Muscle layer of duodenum (tissue), 2 donors: ENCODE data around the gene CCDC51.
"Not testable (repeated sequence)": the region's sequence is repeated elsewhere in the genome, so short reads cannot be mapped to it uniquely, and the experiment has no call there.

ENCODE experiments used
- H3K27ac ChIP-seq: one replicate; pipeline ENCODE4 v1.7.0; 2013; ENCODE audit warnings: mild to moderate bottlenecking, low read length
- H3K27me3 ChIP-seq: one replicate; pipeline ENCODE4 v1.7.0; 2013; ENCODE audit warnings: low read depth, mild to moderate bottlenecking, control low read depth, low read length
- H3K36me3 ChIP-seq, 2 donors: one replicate each; pipeline ENCODE4 v1.7.0; 2013; ENCODE audit warnings: low read length in 2 of 2, control low read depth in 1 of 2, mild to moderate bottlenecking in 1 of 2; ENCODE audit not compliant: insufficient read depth in 2 of 2, control insufficient read depth in 1 of 2
- H3K4me1 ChIP-seq, 2 donors: one replicate each; pipeline ENCODE4 v1.7.0; 2013; ENCODE audit warnings: low read length in 2 of 2, mild to moderate bottlenecking in 2 of 2, control low read depth in 1 of 2, moderate library complexity in 1 of 2; ENCODE audit not compliant: insufficient read depth in 2 of 2, control insufficient read depth in 1 of 2
- H3K4me3 ChIP-seq, 2 donors: one replicate each; pipeline ENCODE4 v1.7.0; 2013; ENCODE audit warnings: low read length in 2 of 2, low read depth in 1 of 2, mild to moderate bottlenecking in 1 of 2
- H3K9me3 ChIP-seq, 2 donors: one replicate each; pipeline ENCODE4 v1.7.0; 2013; ENCODE audit warnings: low read length in 2 of 2, control low read depth in 1 of 2, mild to moderate bottlenecking in 1 of 2; ENCODE audit not compliant: control insufficient read depth in 1 of 2
- donor health status: healthy.

Gene CCDC51

DNA sequence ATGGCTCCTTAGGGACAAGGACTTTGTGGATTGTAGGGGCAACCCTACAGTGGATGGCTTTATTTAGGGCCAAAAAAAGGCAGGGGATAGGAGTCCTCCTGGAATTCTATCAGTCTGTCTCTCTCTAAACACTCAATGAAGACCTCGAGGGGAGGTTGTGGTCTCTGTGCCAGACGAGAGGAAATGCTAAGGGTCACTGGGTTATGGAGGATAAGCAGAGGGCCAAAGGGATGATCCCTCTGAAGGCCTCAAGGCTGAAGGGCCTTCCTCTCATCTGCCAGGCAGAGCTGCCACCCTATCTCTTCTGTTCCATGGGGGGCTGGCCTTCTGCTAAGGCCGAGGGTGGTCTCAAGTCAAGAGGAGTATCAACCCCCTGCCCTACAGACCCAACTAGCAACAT, 37.0 kb downstream of the CCDC51 start:
- peak overlapping the region; percentile 87 for H3K27ac ChIP-seq
- peaks cover 0 to 5% of the 10 kb centered on the region in 2 donors for H3K4me1 ChIP-seq
- no peaks in the 10 kb centered on the region for H3K27me3 ChIP-seq
- H3K36me3 ChIP-seq: peaks cover 30 to 34% of the 10 kb centered on the region in 2 donors
- no peak overlapping the region for H3K4me3 ChIP-seq
- H3K9me3 ChIP-seq: no peaks in the 10 kb centered on the region

DNA sequence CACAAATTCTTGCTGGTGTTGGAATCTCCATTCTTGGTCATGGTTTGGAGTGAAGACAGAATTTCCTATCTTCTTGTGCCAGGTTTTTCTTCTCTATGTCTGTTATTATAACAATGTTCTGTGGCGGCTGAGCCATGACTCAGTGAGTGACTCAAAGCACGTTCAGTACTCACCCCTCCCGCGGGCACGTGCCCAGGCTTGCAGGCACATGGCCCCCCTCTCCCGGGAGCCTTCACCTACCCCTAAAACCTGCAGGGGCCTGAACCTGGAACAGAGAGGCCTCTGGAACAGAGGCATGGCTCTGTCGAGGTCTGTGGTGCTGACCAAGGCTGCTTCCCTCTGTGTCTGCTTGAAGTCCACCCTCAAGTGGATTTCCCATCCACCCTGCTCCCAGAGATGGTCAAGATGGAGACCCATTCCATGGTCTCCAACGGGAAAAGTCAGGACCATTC, 37.6 kb downstream of the CCDC51 start:
- peak overlapping the region; percentile 87 for H3K27ac ChIP-seq
- peaks cover 0 to 5% of the 10 kb centered on the region in 2 donors for H3K4me1 ChIP-seq
- no peak overlapping the region for H3K4me3 ChIP-seq
- no peaks in the 10 kb centered on the region for H3K27me3 ChIP-seq
- peaks cover 28 to 30% of the 10 kb centered on the region in 2 donors for H3K36me3 ChIP-seq
- no peaks in the 10 kb centered on the region for H3K9me3 ChIP-seq

DNA sequence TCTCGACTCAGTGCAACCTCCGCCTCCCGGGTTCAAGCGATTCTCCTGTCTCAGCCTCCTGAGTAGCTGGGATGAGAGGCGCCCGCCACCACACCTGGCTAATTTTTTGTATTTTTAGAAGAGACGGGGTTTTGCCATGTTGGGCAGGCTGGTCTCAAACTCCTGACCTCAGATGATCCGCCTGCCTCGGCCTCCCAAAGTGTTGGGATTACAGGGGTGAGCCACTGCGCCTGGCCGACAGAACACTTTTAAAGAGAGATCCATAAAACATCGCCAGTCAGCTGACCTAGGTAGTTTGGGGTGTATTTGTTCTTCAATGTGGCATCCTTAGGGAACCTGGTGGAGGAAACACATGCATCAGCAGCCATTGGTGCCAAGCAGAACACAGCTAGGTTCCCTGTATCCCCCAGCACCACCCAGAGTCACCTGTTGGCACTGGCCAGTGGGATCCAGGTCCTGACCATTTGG, 38.5 kb downstream of the CCDC51 start:
- Histone ChIP-seq H3K27ac (peak overlapping the region; percentile 83), H3K36me3 (peaks cover 20 to 22% of the 10 kb centered on the region in 2 donors)
- not testable (repeated sequence) for H3K4me1 ChIP-seq, H3K9me3 ChIP-seq, H3K4me3 ChIP-seq, H3K27me3 ChIP-seq

DNA sequence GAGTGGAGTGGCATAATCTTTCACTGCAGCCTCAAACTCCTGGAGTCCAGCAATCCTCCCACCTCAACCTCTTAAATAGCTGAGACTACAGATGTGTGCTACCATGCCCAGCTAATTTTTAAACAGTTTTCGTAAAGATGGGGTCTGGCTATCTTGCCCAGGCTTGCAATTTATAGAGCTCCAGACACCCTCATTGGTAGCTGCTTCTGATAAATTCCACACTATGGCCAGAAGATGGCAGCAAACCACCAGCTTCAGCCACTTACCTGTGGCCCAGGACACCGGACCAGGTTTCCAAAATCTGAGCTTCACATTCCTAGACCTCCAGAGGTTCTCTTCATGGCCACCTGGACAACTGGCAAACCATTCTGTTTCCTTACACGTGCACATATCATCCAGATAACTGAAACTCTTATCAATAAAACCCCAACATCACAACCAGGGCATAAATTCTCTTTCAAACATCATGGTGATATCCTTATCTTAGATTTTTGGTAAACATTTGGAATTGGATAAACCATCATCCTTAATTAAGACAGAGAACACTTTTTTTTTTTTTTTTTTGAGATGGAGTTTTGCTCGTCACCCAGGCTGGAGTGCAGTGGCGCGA, 39.0 kb downstream of the CCDC51 start:
- H3K27ac ChIP-seq: no peak overlapping the region

DNA sequence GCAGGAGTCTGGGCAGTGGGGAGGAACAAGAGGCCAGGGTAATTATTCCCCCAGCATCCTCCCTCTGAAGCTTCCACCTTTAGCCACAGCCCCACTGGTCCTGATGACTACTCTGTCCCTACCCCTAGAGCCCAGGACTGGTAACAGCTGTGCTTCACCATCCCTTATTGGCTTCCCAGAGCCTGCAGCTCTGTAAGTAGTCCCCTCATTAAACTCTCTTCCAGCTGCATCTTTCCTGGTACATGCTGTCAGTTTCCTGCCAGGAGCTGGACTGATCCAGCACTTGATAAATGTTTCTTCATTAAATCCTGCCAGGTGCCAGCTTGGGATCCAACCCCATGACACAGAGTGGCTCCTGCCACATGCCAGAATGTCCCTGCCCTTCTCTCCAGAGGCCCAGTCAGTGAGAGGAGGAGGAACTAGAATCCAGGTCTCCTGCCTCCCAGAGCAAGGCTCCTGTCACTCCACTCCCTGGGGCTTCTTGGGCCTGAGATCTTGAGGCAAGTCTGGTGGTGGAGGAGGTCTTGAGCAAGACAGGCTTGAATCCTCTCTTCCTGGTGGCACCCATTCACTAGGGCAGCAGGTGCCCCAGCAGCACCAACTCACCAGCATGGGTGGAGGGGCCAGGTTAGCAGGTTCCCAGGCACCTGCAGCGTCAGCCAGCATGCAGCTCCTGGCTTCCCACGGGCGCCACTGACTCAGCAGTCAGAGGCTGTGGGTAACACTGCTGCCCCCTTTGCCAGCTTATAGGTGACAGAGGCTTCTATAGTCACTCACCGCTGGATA, 40.3 kb downstream of the CCDC51 start:
- Histone ChIP-seq H3K4me1 (peaks cover 0 to 5% of the 10 kb centered on the region in 2 donors), H3K36me3 (peaks cover 8 to 9% of the 10 kb centered on the region in 2 donors), H3K4me3 (no peak overlapping the region), H3K27ac (no peak overlapping the region), H3K27me3 (no peaks in the 10 kb centered on the region), H3K9me3 (no peaks in the 10 kb centered on the region)

More for the DNA sequence above, 39.0 kb downstream of the CCDC51 start:
- peaks cover 15 to 19% of the 10 kb centered on the region in 2 donors for H3K36me3 ChIP-seq
- peaks cover 0 to 5% of the 10 kb centered on the region in 2 donors for H3K4me1 ChIP-seq
- H3K9me3 ChIP-seq: no peaks in the 10 kb centered on the region
- no peak overlapping the region for H3K4me3 ChIP-seq
- H3K27me3 ChIP-seq: no peaks in the 10 kb centered on the region

DNA sequence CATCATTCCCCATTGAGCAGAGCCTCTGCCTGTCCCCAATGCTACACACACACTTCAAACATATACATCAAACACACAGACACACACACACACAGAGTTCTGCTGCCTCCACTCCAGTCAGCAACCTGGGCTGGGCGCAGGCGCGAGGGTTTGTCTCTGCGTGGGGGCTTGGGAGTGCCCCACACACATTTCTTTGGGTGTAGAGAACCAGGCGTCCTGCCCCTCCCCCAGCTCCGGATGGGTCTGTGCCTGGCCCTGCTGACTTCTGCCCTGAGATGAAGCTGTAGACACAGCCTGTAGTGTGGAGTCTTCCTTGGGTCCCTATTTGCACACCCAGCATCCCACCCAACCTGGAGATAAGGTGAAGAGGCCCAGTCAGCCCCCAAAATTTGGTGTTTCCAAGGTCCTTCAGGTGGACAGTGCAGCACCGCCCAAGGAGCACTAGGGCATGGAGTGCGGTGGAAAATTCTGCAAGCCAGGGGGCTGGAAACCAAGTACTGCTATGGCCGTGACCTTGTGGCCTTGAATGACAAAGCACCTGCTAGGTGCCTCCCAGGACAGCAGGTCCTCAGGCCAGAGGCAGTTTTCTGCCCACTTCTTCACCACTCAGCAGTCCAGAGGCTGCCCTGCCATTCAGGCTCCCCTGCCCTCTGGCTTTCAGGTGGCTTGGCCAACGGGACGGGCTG, 41.1 kb downstream of the CCDC51 start:
- peaks cover 0 to 5% of the 10 kb centered on the region in 2 donors for H3K4me1 ChIP-seq
- no peak overlapping the region for H3K4me3 ChIP-seq
- no peaks in the 10 kb centered on the region for H3K9me3 ChIP-seq
- no peak overlapping the region for H3K27ac ChIP-seq
- H3K36me3 ChIP-seq: peaks cover 2% of the 10 kb centered on the region in 2 donors
- H3K27me3 ChIP-seq: no peaks in the 10 kb centered on the region

DNA sequence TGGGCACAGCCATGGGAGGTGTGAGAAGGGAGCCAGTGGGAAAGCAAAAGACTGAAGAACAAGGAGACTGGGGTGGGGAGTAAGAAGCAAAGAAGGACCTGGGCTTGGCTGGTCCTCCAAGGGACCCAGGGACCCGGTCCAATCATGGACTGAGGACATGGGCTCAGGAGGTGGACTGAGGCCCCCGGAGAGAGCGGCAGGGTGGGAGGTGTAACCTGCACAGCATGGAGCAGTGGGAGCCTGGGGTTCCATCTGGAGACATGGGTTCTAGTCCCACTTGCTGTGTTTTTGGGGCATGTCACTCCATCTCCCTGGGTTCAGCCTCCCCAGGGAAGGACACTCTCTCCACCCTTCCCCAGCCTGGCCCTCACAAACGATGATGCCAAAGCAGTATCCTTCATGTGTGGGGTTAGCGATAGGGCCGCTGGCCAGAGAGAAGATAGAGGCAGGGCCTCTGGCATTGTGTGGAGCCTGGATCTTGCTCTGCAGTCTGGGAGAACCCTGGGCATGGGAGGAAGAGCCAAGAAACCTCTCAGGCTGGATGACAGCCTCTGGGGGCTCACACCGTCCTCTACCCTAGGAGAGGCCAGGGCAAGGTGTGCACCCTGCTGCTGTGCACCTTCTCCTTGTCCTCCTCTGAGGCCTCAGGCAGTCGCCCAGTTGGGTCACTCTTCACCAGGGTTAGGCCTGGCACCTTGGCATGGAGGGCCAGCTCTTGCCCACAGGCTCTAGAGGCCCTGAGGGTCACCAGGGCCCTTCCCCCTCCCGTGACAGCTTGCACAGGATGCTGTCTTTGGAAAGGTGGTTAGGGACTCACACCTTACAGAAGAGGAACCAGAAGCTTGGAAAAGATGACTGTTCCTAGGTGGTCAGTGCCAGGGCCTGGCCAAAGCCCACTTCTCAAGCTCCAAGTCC, 41.9 kb downstream of the CCDC51 start:
- Histone ChIP-seq H3K4me3 (no peak overlapping the region), H3K27ac (no peak overlapping the region), H3K4me1 (peaks cover 0 to 5% of the 10 kb centered on the region in 2 donors), H3K27me3 (no peaks in the 10 kb centered on the region), H3K36me3 (no peaks in the 10 kb centered on the region), H3K9me3 (no peaks in the 10 kb centered on the region)

DNA sequence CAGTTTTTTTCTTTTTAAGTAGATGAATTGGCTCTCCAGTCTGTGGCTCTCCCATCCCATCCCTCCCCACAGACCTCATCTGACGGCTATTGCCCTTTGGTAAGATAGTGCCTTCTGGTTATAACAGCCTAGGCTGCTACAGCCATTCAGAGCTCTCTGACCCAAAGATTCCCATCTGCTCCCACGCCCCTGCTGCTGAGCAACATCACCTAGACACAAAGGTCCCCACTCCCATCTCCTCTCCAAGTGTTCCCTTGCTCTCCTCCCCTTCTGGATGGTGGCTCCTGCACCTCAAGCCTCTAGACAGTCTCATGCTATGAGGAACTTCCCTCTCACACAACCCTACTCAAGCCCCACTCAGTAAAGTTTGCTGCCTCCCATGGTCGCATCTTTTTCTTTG, 44.2 kb downstream of the CCDC51 start:
- Histone ChIP-seq H3K27me3 (no peaks in the 10 kb centered on the region), H3K36me3 (no peaks in the 10 kb centered on the region), H3K4me3 (no peak overlapping the region), H3K27ac (no peak overlapping the region), H3K9me3 (no peaks in the 10 kb centered on the region), H3K4me1 (no peaks in the 10 kb centered on the region)

DNA sequence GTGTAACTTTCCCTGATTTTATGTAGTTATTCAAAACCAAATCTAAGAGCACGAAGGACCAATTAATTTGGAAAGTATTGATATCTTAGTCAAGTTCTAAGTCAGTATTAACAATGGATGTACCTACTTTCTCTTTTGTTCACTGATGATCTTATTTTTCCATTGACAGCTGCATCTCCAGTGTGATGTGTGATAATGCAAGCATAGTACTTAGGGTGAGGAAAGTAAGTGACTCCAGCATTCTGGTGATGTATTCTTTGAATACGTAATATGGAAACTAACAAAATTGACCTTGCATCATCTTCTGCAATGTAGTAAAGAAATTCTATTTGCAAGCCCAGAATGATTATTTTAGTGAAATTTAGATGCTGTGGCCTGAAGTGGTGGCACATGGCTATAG, 45.5 kb downstream of the CCDC51 start:
- no peak overlapping the region for H3K27ac ChIP-seq
- no peak overlapping the region for H3K4me3 ChIP-seq
- H3K4me1 ChIP-seq: no peaks in the 10 kb centered on the region
- no peaks in the 10 kb centered on the region for H3K36me3 ChIP-seq
- no peaks in the 10 kb centered on the region for H3K27me3 ChIP-seq
- H3K9me3 ChIP-seq: no peaks in the 10 kb centered on the region

DNA sequence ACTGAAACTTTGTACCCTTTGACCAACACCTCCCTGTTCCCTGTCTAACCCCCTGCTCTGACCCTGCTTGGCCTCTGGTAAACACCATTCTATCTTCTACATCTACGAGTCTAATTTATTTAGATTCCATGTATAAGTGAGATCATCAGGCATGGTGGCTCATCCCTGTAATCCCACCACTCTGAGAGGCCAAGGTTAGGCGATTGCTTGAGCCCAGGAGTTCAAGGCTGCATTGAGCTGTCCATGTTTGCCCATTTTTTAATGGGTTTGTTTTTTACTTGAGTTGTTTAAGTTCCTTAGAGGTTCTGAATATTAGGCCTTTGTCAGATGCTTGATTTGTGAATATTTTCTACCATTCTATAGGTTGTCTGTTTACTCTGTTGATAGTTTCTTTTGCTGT, 51.0 kb downstream of the CCDC51 start:
- Histone ChIP-seq H3K4me3 (no peak overlapping the region), H3K36me3 (no peaks in the 10 kb centered on the region), H3K4me1 (no peaks in the 10 kb centered on the region), H3K27ac (no peak overlapping the region), H3K9me3 (no peaks in the 10 kb centered on the region), H3K27me3 (peaks cover 4% of the 10 kb centered on the region)
